CD8-positive, alpha-beta memory T cell (primary cell): Measurements from ENCODE around the gene PRKCI. TPM values are rescaled to one million over a fixed set of nuclear protein-coding genes. Genes with fewer than 3 reads are reported as not detected.
A peak's percentile ranks its signal among the peaks of the same experiment; 100 is the strongest.
"Not testable (repeated sequence)": the region's sequence is repeated elsewhere in the genome, so short reads cannot be mapped to it uniquely, and the experiment has no call there.

Source experiments
- CTCF ChIA-PET: fragments of 350-600 bp; sonication (Branson Sonifier 250); formaldehyde crosslinking; loops from one replicate; lab custom pipeline; 2021; ENCODE audit warnings: antibody characterized with exemption; lab: Charles Lee
- POLR2A ChIA-PET: fragments of 350-600 bp; sonication (Branson Sonifier 250); formaldehyde crosslinking; loops from one replicate; lab custom pipeline; 2021; ENCODE audit warnings: antibody characterized with exemption; lab: Charles Lee
- DNase-seq, 5 donors: peaks; one replicate each; pipeline versions ENCODE4 v3.0.0 to v3.0.0-alpha.2; 2020 to 2022; ENCODE audit warnings: mixed read lengths in 1 of 5
- H3K27ac ChIP-seq: one replicate; pipeline ENCODE4 v1.7.0; 2013; ENCODE audit warnings: low read depth, mild to moderate bottlenecking, low read length, moderate library complexity
- H3K27me3 ChIP-seq: 2 replicates; pipeline ENCODE4 v1.7.0; 2013; ENCODE audit warnings: low read length, mild to moderate bottlenecking; ENCODE audit not compliant: insufficient read depth, poor library complexity, severe bottlenecking
- H3K36me3 ChIP-seq: 2 replicates; pipeline ENCODE4 v1.7.0; 2013; ENCODE audit warnings: mild to moderate bottlenecking, low read length, moderate library complexity; ENCODE audit not compliant: insufficient read depth
- H3K4me1 ChIP-seq: 2 replicates; pipeline ENCODE4 v1.7.0; 2013; ENCODE audit warnings: mild to moderate bottlenecking, low read length, moderate library complexity; ENCODE audit not compliant: insufficient read depth
- H3K4me3 ChIP-seq: 2 replicates; pipeline ENCODE4 v1.7.0; 2013; ENCODE audit warnings: mild to moderate bottlenecking, low read length
- H3K9me3 ChIP-seq: 2 replicates; pipeline ENCODE4 v1.7.0; 2013; ENCODE audit warnings: mild to moderate bottlenecking, low read length
- H3K27ac Mint-ChIP-seq, 8 donors: one replicate each; pipeline ENCODE4 v1.8.0; 2020 to 2021; ENCODE audit warnings: mixed read lengths in 8 of 8, mild to moderate bottlenecking in 6 of 8, inconsistent platforms in 3 of 8, moderate library complexity in 3 of 8
- H3K27me3 Mint-ChIP-seq, 2 donors: one replicate each; pipeline ENCODE4 v1.8.0; 2020 to 2021; ENCODE audit warnings: mixed read lengths in 2 of 2, mild to moderate bottlenecking in 1 of 2, moderate library complexity in 1 of 2
- H3K36me3 Mint-ChIP-seq, 3 donors: one replicate each; pipeline ENCODE4 v1.8.0; 2020 to 2021; ENCODE audit warnings: mixed read lengths in 3 of 3, inconsistent platforms in 1 of 3, mild to moderate bottlenecking in 1 of 3
- H3K4me1 Mint-ChIP-seq, 3 donors: one replicate each; pipeline ENCODE4 v1.8.0; 2020 to 2021; ENCODE audit warnings: mixed read lengths in 3 of 3, inconsistent platforms in 1 of 3, mild to moderate bottlenecking in 1 of 3
- H3K4me3 Mint-ChIP-seq, 7 donors: one replicate each; pipeline ENCODE4 v1.8.0; 2020 to 2021; ENCODE audit warnings: mixed read lengths in 7 of 7, mild to moderate bottlenecking in 6 of 7, moderate library complexity in 4 of 7, inconsistent platforms in 2 of 7
- H3K9me3 Mint-ChIP-seq, 5 donors: one replicate each; pipeline ENCODE4 v1.8.0; 2020 to 2022; ENCODE audit warnings: mixed read lengths in 5 of 5, mild to moderate bottlenecking in 3 of 5, moderate library complexity in 2 of 5, inconsistent platforms in 1 of 5
- polyA plus RNA-seq: library from polyadenylated mRNA; unstranded; fragments of 300-500 nt; fragmentation: Illumina TruSeq; gene quantifications from one replicate; pipeline ENCODE4 v1.2.3, GENCODE V29; 2021
- total RNA-seq, 2 experiments: library from RNA; stranded (reverse); gene quantifications; one replicate each; pipeline ENCODE4 v1.2.3, GENCODE V29; 2021

Gene PRKCI
- total and polyA plus RNA-seq, 3 experiments from 2014 or later: 14.9 to 21.7 (median 19.9) TPM

GRCh38 chr3:170256597-170256996, 34.4 kb downstream of the PRKCI start:
- no peak for DNase-seq
- H3K4me1 Mint-ChIP-seq: peaks cover 21 to 39% (median 29%) of the 10 kb centered on the region in 3 donors
- no peaks in the 10 kb centered on the region for H3K4me1 ChIP-seq
- H3K36me3 ChIP-seq: peaks cover 3% of the 10 kb centered on the region
- no peak overlapping the region for H3K4me3 ChIP-seq
- ChIA-PET POLR2A (no interaction called here), CTCF (no interaction called here)
- no peak overlapping the region for H3K27ac Mint-ChIP-seq
- no peaks in the 10 kb centered on the region for H3K9me3 ChIP-seq
- H3K36me3 Mint-ChIP-seq: peaks cover 5 to 34% (median 31%) of the 10 kb centered on the region in 3 donors
- no peak overlapping the region for H3K4me3 Mint-ChIP-seq
- no peaks in the 10 kb centered on the region for H3K27me3 Mint-ChIP-seq
- H3K9me3 Mint-ChIP-seq: peaks cover 0 to 8% (median 0%) of the 10 kb centered on the region in 5 donors
- no peaks in the 10 kb centered on the region for H3K27me3 ChIP-seq
- no peak overlapping the region for H3K27ac ChIP-seq

GRCh38 chr3:170257145-170257544, 34.9 kb downstream of the PRKCI start:
- Histone ChIP-seq H3K4me3 (no peak overlapping the region), H3K36me3 (peaks cover 3% of the 10 kb centered on the region), H3K4me1 (no peaks in the 10 kb centered on the region), H3K9me3 (no peaks in the 10 kb centered on the region), H3K27ac (no peak overlapping the region), H3K27me3 (no peaks in the 10 kb centered on the region)
- POLR2A ChIA-PET: no interaction called here
- no peak for DNase-seq
- Mint-ChIP-seq H3K27ac (no peak overlapping the region), H3K27me3 (no peaks in the 10 kb centered on the region), H3K4me1 (peaks cover 21 to 39% (median 29%) of the 10 kb centered on the region in 3 donors), H3K4me3 (peak overlapping the region in 1 of 7 donors; percentile 25), H3K36me3 (peaks cover 5 to 37% (median 31%) of the 10 kb centered on the region in 3 donors), H3K9me3 (peaks cover 0 to 8% (median 0%) of the 10 kb centered on the region in 5 donors)
- CTCF ChIA-PET: no interaction called here

GRCh38 chr3:170258105-170258487, 35.9 kb downstream of the PRKCI start:
- Mint-ChIP-seq H3K4me3 (peak overlapping the region in 2 of 7 donors; percentile 39 to 51), H3K27me3 (no peaks in the 10 kb centered on the region), H3K9me3 (peaks cover 0 to 8% (median 0%) of the 10 kb centered on the region in 5 donors), H3K27ac (peak overlapping the region in 5 of 8 donors; percentile 2 to 77 (median 48)), H3K36me3 (peaks cover 6 to 34% (median 25%) of the 10 kb centered on the region in 3 donors), H3K4me1 (peaks cover 21 to 39% (median 29%) of the 10 kb centered on the region in 3 donors)
- Histone ChIP-seq H3K27me3 (no peaks in the 10 kb centered on the region), H3K27ac (no peak overlapping the region), H3K4me3 (no peak overlapping the region), H3K4me1 (no peaks in the 10 kb centered on the region), H3K36me3 (peaks cover 3% of the 10 kb centered on the region), H3K9me3 (no peaks in the 10 kb centered on the region)
- DNase-seq: no peak
- POLR2A ChIA-PET: no interaction called here
- CTCF ChIA-PET: no interaction called here

GRCh38 chr3:170259907-170260306, 37.7 kb downstream of the PRKCI start:
- no peak for DNase-seq
- no peak overlapping the region for H3K4me3 Mint-ChIP-seq
- no peak overlapping the region for H3K27ac ChIP-seq
- H3K9me3 ChIP-seq: no peaks in the 10 kb centered on the region
- no peaks in the 10 kb centered on the region for H3K4me1 ChIP-seq
- no peak overlapping the region for H3K4me3 ChIP-seq
- ChIA-PET POLR2A (no interaction called here), CTCF (no interaction called here)
- peak overlapping the region in 1 of 8 donors; percentile 15 for H3K27ac Mint-ChIP-seq
- peaks cover 10 to 45% (median 20%) of the 10 kb centered on the region in 3 donors for H3K36me3 Mint-ChIP-seq
- peaks cover 19 to 34% (median 29%) of the 10 kb centered on the region in 3 donors for H3K4me1 Mint-ChIP-seq
- no peaks in the 10 kb centered on the region for H3K27me3 Mint-ChIP-seq
- peaks cover 0 to 8% (median 0%) of the 10 kb centered on the region in 5 donors for H3K9me3 Mint-ChIP-seq
- H3K36me3 ChIP-seq: peaks cover 8% of the 10 kb centered on the region
- H3K27me3 ChIP-seq: no peaks in the 10 kb centered on the region

- peaks cover 5% of the 10 kb centered on the region for H3K36me3 ChIP-seq
- H3K4me1 Mint-ChIP-seq: no peaks in the 10 kb centered on the region
- H3K27ac Mint-ChIP-seq: no peak overlapping the region
- H3K27me3 Mint-ChIP-seq: no peaks in the 10 kb centered on the region
- ChIA-PET POLR2A (no interaction called here), CTCF (interaction anchor here (1.2 kb wide), 1 partner anchor 33 kb away, joined by 3 read pairs; no protein-coding TSS in a partner anchor)
- H3K36me3 Mint-ChIP-seq: peaks cover 3 to 63% (median 17%) of the 10 kb centered on the region in 3 donors
- DNase-seq: no peak
- H3K4me1 ChIP-seq: no peaks in the 10 kb centered on the region
- no peak overlapping the region for H3K4me3 ChIP-seq
- no peaks in the 10 kb centered on the region for H3K9me3 ChIP-seq
- H3K27ac ChIP-seq: no peak overlapping the region
- no peaks in the 10 kb centered on the region for H3K9me3 Mint-ChIP-seq
- H3K27me3 ChIP-seq: no peaks in the 10 kb centered on the region
- no peak overlapping the region for H3K4me3 Mint-ChIP-seq
These were observed 45.6 kb downstream of the PRKCI start for GRCh38 chr3:170267793-170268192.

GRCh38 chr3:170269673-170270254, 47.5 kb downstream of the PRKCI start:
- POLR2A ChIA-PET, H3K9me3 ChIP-seq, H3K4me1 ChIP-seq, H3K27ac ChIP-seq, H3K27me3 Mint-ChIP-seq, H3K36me3 ChIP-seq, H3K27ac Mint-ChIP-seq, H3K4me3 ChIP-seq, H3K27me3 ChIP-seq, H3K9me3 Mint-ChIP-seq, H3K4me1 Mint-ChIP-seq, H3K4me3 Mint-ChIP-seq, CTCF ChIA-PET, DNase-seq: not testable (repeated sequence)
- peaks cover 0 to 59% (median 17%) of the 10 kb centered on the region in 3 donors for H3K36me3 Mint-ChIP-seq

GRCh38 chr3:170270282-170270881, 48.2 kb downstream of the PRKCI start:
- no peak overlapping the region for H3K4me3 ChIP-seq
- DNase-seq: no peak
- no peaks in the 10 kb centered on the region for H3K27me3 ChIP-seq
- no peaks in the 10 kb centered on the region for H3K9me3 ChIP-seq
- Mint-ChIP-seq H3K9me3 (no peaks in the 10 kb centered on the region), H3K36me3 (peaks cover 0 to 55% (median 15%) of the 10 kb centered on the region in 3 donors), H3K4me1 (peaks cover 0 to 3% (median 0%) of the 10 kb centered on the region in 3 donors), H3K4me3 (no peak overlapping the region), H3K27ac (no peak overlapping the region), H3K27me3 (no peaks in the 10 kb centered on the region)
- no peaks in the 10 kb centered on the region for H3K36me3 ChIP-seq
- H3K27ac ChIP-seq: no peak overlapping the region
- ChIA-PET CTCF (no interaction called here), POLR2A (no interaction called here)
- no peaks in the 10 kb centered on the region for H3K4me1 ChIP-seq

- no peaks in the 10 kb centered on the region for H3K9me3 ChIP-seq
- no peak overlapping the region for H3K27ac ChIP-seq
- Mint-ChIP-seq H3K4me1 (peaks cover 18 to 26% (median 25%) of the 10 kb centered on the region in 3 donors), H3K9me3 (no peaks in the 10 kb centered on the region), H3K4me3 (no peak overlapping the region), H3K36me3 (peaks cover 5 to 61% (median 17%) of the 10 kb centered on the region in 3 donors), H3K27me3 (no peaks in the 10 kb centered on the region), H3K27ac (peak overlapping the region in 1 of 8 donors; percentile 43)
- DNase-seq: no peak
- no peak overlapping the region for H3K4me3 ChIP-seq
- CTCF ChIA-PET: no interaction called here
- no peaks in the 10 kb centered on the region for H3K27me3 ChIP-seq
- no peaks in the 10 kb centered on the region for H3K36me3 ChIP-seq
- H3K4me1 ChIP-seq: peaks cover 6% of the 10 kb centered on the region
- POLR2A ChIA-PET: no interaction called here
These were observed 52.4 kb downstream of the PRKCI start for GRCh38 chr3:170274641-170275040.
